GM21367 (cell line): ENCODE measurements around the gene LZTFL1.
"Not testable (repeated sequence)": the region's sequence is repeated elsewhere in the genome, so short reads cannot be mapped to it uniquely, and the experiment has no call there.

Experiments
- ATAC-seq: cut with Tn5 transposase; IDR thresholded peaks from one replicate; pipeline ENCODE4 v1.9.1; 2021; ENCODE audit not compliant: unreplicated experiment

Gene LZTFL1

DNA sequence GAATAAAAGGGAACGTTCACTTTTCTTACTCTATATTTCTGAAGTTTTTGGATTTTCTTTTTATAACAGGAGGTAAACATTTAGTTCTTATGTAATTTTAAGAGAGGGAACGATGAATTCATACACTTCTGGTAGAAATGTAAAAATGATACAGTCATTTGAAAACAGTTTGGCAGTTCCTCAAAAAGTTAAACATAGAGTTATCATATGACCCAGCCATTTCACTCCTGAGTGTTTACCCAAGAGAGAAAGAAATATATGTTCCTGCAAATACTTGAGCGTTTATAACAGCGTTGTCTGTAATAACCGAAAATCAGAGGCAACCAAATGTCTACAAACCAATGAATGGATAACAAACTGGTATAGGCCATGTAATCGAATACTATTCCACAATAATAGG, 23.6 kb upstream of the LZTFL1 start:
- ATAC-seq: no peak

DNA sequence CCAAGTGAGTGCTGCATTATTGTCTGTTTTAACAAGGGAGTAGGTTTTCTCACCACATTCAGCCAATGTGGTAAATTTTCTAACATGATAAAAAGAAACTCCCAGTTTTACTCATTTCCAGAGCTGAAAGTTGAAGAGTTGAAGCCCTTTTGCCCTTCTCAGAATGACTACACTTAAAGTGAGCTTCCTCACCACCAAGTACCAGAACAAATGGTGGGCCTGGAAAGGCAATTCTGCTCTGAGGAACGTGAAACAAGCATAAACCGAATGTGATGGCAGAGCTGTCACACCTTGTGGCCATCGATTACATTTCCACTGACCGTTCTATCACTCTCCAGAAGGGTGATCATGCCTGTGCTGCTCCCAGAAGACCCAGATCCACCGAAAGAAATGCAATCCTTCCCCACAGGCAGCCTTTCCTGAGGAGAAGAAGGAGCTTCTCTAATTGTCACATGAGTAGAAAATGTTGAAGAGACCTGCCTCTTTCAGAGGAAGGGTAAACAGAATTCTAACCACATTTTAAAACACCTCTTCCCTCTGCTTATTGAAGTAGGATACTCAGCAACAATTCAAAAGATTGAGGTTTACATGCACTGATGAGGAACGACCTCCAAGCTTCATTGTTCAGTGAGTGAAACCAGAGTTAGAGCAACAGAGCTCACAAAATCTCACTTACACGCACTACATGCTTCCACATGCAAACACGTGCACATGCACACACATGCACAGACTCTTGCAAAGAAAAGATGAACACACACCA, 23.0 kb upstream of the LZTFL1 start:
- ATAC-seq: peak; percentile 70

DNA sequence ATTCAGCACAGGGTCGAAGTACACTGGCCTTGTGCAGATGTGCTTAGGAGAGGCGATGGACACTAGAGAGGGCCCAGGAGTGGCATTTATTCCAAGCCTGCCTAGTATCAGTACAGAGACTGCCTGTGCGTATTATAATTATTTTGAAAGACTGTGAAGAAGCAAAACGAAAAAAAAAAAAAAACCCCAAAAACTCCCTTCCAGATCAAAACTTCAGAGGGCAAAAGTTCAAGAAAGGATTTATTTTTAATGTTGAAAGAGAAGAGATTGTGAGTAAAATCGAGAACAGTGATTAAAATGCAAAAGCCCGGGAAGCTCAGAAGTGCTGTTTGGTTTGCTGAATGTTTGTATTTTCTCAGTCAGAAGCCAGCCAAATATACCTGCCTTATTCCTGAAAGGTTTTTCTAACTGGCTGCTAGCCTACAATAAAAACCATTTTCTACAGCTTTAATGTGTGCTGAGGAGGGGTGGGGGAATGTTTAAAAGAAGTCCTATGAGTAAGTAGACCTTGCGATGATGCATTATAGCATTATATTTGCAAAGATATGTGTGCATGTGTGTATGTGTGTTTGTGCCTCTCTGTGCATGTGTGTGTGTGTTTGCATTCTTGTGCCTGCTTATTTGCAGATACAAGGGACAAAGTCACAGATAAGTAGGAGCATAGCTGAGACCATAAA, 19.3 kb upstream of the LZTFL1 start:
- ATAC-seq: no peak

DNA sequence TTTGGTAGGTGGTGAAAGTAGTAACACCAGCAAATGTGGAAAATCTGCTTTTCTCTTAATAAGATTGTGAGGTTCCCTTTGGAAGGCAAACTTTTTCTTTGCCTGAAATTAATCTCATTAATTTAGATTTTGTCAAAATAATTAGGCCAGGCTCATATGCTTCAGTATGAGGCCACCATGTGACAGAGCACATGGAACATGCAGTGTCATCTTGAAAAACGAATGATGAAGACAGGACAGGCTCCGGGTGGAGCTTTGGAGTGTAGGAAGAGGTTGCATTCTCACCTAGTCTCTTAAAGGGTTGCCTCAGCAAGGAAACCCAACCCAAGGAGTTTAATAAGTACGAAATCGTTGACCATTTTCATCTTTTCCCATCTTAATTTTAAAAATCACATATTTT, 18.6 kb upstream of the LZTFL1 start:
- ATAC-seq: no peak

DNA sequence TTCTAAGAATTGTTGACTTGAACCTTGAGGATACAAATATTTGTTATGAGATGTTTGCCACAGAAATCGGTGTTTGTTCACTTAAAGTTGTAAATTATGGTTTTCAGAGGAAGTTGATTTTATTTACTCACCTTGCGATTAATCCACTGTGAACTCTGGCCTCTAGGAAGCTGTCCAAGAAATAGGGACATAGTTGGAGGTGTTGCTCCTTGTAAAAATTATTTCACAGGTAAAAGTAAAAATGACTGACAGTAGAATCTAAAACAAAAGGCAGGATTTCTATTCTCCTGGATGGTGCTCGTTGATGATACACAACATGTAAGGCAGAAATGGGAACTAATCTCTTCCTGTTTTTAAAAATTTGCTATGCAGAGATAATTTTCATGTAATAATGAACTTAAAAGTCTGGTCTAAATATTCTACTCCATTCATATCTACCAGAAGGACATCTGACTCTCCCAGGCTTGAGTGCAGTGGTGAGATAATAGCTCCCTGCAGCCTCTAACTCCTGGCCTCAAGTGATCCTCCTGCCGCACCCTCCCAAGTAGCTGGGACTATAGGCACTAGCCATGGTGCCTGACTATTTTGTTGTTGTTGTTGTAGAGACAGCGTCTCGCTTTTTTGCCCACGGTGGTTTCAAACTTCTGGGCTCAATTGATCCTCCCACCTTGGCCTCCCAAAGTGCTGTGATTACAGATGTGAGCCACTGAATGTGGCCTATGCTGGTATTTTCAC, 17.1 kb upstream of the LZTFL1 start:
- no peak for ATAC-seq

DNA sequence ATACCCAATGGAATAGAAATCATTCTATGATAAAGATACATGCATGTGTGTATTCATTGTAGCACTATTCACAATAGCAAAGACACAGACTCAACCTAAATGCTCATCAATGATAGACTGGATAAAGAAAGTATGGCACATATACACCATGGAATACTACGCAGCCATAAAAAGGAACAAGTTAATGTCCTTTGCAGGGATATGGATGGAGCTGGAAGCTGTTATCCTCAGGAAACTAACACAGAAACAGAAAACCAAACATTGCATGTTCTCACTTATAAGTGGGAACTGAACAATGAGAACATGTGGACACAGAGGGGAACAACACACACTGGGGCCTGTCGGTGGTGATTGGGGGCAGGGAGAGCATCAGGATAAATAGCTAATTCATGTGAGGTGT, 15.1 kb upstream of the LZTFL1 start:
- ATAC-seq: not testable (repeated sequence)

DNA sequence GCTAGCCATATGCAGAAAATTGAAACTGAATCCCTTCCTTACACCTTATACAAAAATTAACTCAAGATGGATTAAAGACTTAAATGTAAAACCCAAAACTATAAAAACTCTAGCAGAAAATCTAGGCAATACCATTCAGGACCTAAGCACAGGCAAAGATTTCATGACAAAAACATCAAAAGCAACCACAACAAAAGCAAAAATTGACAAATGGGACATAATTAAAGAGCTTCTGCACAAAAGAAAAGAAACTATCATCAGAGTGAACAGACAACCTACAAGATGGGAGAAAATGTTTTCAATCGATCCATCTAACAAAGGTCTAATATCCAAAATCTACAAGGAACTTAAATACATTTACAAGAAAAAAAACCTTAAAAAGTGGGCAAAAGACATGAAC, 14.4 kb upstream of the LZTFL1 start:
- ATAC-seq: not testable (repeated sequence)

DNA sequence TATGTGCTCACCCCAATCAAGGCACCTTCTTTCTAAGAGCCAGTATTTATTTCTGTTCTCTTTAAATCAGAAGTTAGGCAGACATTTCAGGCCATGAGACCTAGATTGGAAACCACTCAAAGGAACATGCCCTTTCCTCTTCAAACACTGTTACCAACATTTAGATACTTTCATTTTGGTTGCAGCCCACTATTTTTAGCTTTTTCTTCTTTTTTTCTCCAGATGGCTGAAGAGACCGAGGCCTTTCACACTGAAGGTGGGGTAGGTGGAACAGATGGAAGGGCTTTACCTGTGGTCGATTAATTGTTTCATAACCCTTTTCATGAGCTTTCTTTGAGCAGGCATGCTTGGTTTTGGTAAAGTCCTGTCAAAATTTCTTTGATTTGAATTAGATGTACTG, 10.9 kb upstream of the LZTFL1 start:
- ATAC-seq: no peak

DNA sequence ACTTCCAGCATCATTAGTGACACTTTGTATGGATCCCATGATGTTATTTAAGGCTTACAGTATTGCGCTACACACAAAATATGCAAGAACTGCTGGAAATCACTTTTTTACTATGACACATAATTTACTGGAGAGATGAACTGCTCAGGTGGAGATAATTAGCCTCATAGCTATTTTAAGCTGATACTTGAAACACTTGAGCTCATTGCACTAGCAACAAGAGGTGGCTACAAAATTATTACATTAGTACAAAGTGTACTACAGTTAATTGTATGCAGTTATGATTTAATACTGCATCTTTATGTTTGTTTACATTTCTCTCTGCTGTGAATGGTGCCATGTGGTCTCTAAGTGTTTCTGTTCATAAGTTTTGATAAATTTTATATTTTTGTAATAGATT, 6.5 kb upstream of the LZTFL1 start:
- ATAC-seq: no peak

DNA sequence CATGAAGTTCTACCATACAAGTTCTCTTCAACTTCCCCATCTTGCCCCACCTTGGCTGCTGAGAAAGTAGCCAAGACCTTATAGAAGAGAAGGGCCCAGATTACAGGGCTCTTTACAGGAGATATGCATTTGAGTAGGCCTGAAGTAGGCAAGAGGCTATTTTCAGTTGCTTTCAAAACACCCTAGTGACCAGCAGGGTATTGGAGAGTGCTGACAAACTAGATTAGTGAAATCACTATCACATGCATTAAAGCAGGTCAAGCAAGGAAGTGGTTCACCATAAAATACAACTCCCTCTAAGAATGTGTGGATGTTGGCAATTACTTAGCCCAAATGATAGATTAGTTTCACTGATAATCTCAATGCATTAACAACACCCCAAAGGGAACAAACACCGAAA, 2.7 kb upstream of the LZTFL1 start:
- no peak for ATAC-seq

DNA sequence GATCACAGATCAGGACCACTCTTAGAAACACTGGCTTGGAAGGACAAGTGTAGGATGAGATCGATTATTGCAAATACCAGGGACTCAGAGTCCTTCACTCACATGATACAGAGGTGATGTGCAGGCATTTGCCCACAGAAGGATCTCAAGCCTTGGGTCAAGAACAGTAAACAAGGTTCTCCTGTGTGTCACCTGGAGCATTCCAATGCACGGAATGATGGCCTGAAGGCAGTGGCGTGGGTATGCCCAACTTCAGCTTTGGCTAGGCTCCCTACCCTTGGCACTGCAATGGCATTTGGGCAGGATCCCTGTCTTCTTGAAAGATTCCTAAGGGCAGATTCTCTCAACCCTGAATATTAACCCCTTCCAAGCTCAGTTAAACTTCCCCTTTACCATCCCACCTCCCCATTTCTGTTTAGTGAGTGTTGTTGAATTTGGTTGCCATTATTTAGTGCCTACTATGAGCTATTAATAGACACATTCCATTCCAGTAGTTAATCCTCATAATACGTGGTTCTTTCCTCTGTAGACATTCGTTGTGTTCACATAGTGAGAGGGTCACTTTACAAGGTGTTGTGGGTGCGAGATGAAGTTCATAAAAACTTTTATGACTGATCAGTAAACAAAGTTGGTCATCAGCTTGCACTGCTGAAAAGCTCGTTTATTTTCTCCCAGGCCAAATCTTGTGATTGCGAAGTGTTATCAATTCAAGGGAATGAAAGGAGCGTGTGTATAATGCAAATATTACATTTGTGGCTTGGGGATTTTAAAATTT, 1.1 kb upstream of the LZTFL1 start:
- no peak for ATAC-seq

DNA sequence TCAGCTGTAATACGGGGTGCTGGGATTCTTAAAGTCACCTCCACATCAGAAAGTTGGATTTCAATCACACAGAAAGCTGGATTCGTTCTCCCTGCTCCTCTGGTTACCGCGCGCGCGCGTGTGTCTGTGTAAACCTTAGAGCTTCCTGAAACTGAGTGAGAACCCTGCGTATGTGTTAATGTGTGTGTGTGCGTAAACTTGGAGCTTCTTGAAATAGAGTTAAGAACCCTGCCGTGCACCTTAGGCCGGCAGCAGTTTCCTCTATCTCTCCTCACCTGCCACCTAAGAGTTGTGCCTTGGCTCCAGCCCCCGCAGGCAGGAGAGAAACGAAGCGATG, 531 bp downstream of the LZTFL1 start:
- no peak for ATAC-seq

DNA sequence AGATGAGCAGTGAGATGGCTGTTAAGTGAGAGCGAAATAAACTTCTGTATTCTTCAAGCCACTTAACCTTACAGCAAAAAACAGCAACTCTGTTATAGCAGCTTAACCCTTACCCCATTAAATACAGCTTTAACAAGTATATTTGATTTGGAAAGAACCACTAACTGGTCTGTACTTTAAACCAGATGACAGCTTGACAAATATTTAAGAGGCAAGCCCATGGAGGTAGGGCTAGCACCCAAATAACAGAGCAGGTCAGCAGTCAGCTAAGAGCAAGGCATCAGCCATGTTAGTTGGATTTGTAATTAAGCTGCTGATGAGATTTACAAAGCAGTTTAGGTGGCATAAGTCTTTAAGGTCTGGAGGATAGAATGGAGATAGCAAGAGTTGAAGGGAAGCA, 3.5 kb downstream of the LZTFL1 start:
- ATAC-seq: no peak

DNA sequence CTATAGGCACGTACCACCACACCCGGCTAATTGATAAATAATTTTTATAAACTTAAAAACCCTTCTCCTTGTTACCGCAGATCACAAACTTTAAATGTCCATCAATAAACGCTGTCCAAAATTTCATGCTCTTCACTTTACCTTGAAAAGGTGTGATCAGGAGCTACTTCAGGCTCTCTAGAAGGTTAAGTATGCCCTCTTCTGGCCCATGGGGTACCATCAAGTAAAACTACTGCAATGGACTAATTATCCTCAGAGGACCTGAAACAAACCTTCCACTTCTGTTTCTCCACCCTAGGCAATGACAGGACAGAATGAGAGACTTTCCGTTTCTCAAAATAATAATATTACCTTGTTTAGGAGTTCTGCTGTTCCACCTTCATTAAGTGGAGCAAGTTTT, 9.2 kb downstream of the LZTFL1 start:
- no peak for ATAC-seq

DNA sequence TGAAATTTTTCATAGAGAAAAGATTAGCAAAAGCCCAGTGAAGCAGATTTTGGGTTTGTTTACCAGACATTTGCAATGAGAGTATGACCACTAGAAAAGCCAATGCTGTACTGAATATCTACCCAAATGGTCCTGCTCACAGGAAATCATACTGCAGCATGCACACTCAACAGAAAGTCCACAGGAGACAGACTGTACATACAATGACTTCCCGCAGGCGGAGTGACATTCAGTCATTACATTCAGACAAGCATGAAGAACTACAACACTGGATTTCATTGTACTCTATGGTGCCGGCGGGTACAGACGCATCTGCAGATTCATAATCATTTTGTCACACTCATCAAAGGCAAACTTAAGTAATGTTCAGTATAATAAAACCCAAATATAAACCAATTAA, 11.8 kb downstream of the LZTFL1 start:
- no peak for ATAC-seq

DNA sequence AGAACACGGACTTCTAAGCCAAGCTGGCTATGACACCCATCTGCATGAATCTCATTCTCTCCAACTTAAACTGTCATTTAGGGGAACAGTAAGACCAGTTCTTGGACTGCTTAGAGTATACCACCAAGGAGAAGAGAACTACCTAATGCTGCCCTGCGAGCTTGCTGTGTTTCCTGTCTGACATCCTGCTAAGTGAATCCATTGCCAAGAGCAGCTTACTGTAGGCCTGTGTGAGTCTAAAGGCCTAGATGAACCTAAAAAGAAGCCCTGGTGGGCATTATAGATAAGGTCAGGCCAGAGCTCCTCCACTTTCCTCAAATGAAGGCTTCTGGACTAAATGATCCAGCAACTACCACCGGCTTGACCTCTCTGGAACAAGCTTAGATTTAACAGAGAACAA, 15.0 kb downstream of the LZTFL1 start:
- ATAC-seq: no peak

DNA sequence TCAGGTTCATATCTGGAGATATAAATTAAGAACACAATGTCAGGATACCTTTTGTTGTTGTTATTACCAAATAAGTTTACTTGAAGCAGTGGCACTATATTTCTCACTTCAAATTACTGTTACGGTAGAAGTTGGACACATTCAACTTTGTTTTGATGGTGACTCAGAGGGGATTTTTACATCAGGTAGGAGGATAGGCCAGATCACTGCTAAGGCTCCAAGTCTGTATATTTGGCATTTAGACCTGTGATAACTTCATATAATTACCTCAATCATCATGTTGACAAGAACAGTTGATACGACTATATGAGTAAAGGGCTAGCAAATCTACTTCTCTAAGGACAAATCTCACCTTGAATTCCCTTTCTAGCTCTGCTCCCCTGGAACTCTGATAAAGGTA, 15.6 kb downstream of the LZTFL1 start:
- ATAC-seq: no peak

DNA sequence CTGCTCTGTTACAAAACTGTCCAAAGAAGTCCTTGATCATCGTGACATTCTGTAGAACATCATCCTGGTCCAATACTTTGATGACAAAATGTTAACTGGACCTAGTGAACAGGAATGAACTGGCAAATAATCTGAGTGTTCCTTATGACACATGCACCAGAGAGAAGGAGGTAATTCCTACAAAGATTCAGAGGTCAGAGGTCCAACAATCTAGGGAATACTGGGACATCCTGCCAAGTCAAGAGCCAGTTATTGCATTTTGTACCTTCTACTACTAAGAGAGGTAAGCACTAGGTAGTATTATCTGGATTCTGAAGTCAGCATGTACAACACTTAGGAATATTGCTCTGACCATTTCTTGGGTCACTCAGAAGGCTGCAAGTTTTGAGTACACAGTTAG, 20.8 kb downstream of the LZTFL1 start:
- no peak for ATAC-seq

DNA sequence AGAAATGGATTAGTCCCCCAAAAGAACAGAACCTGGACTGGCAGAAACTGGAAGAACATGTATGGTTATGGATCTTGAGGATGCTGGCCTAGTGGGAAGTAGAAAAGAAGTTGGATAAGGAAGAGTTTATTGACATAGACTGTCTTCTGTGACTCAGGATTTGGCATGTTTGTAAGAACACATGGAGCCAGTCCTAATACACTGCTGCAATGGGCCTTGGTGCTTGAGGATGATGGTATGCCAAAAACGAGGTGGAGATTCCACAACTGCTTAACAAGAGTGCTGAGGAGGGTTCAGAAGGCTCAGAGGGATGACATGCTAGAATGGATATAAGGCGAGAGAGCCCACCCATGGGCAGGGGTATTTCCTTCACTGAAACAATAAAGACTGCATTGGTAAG, 22.4 kb downstream of the LZTFL1 start:
- no peak for ATAC-seq

DNA sequence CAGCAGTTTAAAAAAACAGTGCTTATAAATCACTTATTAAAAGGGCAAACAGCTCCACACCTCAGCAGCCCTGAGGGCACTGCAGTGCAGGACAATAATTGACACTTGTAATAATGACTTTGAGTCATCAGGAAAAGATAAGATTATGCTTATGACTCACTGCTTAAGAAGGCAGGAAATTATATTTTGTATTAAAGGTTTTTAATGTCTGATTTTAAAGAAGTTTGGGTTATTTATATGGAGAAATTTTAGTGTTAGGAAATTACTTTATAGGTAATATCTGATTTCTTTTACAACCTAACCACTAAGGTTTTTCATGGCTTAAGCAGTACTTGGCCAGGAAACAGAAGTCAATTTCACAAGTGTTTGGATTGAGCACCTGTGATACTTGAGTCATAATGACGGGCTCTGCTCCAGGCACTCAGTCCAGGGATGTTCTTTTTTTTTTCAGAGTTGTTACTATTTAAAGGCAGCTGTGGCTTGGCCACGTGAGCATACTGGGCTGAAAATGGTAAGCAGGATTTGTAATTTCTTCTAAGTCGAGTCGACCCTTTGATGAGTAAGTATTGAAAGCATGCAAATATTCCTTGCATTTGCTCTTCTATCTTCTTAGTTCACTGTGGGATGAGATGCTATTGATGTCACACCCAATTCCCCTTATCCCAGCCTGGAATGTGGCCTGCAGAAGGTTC, 23.9 kb downstream of the LZTFL1 start:
- no peak for ATAC-seq

DNA sequence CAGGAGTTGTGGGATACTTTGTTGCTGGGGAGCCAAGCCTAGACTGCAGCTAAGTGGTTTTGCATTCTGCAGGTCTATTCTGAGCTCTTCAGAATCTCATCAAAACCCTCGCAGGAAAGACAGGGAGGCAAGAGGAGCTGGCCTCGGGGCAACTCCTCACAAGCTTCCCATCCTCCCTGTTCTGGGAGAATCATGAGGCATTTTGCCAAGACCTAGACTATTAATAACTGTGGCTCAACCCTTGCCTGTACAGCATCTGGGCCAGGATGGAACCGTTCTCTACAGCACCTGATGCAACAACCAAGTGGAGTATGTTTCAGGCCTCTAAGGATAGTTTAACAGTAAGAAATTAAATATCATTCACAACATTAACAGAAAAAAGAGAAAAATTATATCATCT, 25.4 kb downstream of the LZTFL1 start:
- ATAC-seq: no peak
